H1 (cell line): ENCODE measurements around the gene TIMM10B. TPM values are rescaled to one million over a fixed set of nuclear protein-coding genes. Genes with fewer than 3 reads are reported as not detected.

ENCODE experiments used
- CTCF ChIA-PET: fragments of 300-600 bp; sonication (Branson Sonifier 250); formaldehyde crosslinking; loops from one replicate; lab custom pipeline; 2021; ENCODE audit not compliant: partially characterized antibody; lab: Charles Lee
- POLR2A ChIA-PET: fragments of 300-600 bp; sonication (Branson Sonifier 250); formaldehyde crosslinking; loops from one replicate; lab custom pipeline; 2021; ENCODE audit warnings: inconsistent platforms; ENCODE audit not compliant: partially characterized antibody; lab: Charles Lee
- DNase-seq, 2 experiments: peaks; one replicate each; pipeline versions ENCODE4 v3.0.0 to v3.0.0-alpha.2; 2010 to 2022; ENCODE audit warnings: low spot score in 2 of 2, low read depth in 1 of 2, mixed read lengths in 1 of 2
- FAIRE-seq: peaks from 2 replicates; lab custom pipeline; 2011; peaks lifted over from hg19 to GRCh38; lab: Jason Lieb, UNC
- H2AFZ ChIP-seq: 2 replicates; pipeline ENCODE4 v1.8.1; 2012; ENCODE audit warnings: low read length, inconsistent platforms
- H2AK5ac ChIP-seq: 2 replicates; pipeline ENCODE4 v1.6.1; 2013; ENCODE audit warnings: low read depth, low read length
- H2BK120ac ChIP-seq: replicated peaks from 2 replicates; pipeline ENCODE3; 2013; ENCODE audit warnings: low read depth, low read length, inconsistent platforms
- H2BK12ac ChIP-seq: 2 replicates; pipeline ENCODE4 v1.6.1; 2013; ENCODE audit warnings: low read depth, low read length
- H2BK15ac ChIP-seq: 2 replicates; pipeline ENCODE4 v1.6.1; 2013; ENCODE audit warnings: low read length
- H2BK20ac ChIP-seq: 2 replicates; pipeline ENCODE4 v1.6.1; 2013; ENCODE audit warnings: low read length
- H2BK5ac ChIP-seq: 2 replicates; pipeline ENCODE4 v1.6.1; 2013; ENCODE audit warnings: low read depth, low read length
- H3K14ac ChIP-seq: 2 replicates; pipeline ENCODE4 v1.6.1; 2013; ENCODE audit warnings: inconsistent platforms; ENCODE audit not compliant: insufficient read length
- H3K18ac ChIP-seq: 2 replicates; pipeline ENCODE4 v1.6.1; 2013; ENCODE audit warnings: low read length; ENCODE audit errors: extremely low read depth
- H3K23ac ChIP-seq: 2 replicates; pipeline ENCODE4 v1.6.1; 2013; ENCODE audit warnings: inconsistent platforms; ENCODE audit not compliant: insufficient read length
- H3K23me2 ChIP-seq: 2 replicates; pipeline ENCODE4 v1.6.1; 2013; ENCODE audit warnings: low read depth, low read length
- H3K27ac ChIP-seq: 2 replicates; pipeline ENCODE4 v1.6.1; 2011; ENCODE audit warnings: low read depth, low read length, inconsistent platforms
- H3K27me3 ChIP-seq, 4 experiments: replicated peaks in 1 of 4; 1 replicate in 1 of 4; 2 replicates in 3 of 4; pipeline versions ENCODE4 v1.6.1 to v1.8.1; 2011 to 2013; ENCODE audit warnings: low read length in 3 of 4, mild to moderate bottlenecking in 3 of 4, inconsistent platforms in 2 of 4, mixed read lengths in 2 of 4, moderate library complexity in 1 of 4; ENCODE audit not compliant: control insufficient read depth in 3 of 4, insufficient read depth in 3 of 4; ENCODE audit errors: extremely low read depth in 1 of 4
- H3K36me3 ChIP-seq, 4 experiments: 2 replicates each; pipeline versions ENCODE4 v1.6.1 to v1.8.1; 2011 to 2013; ENCODE audit warnings: mild to moderate bottlenecking in 4 of 4, low read length in 3 of 4, moderate library complexity in 2 of 4, control low read depth in 1 of 4, inconsistent platforms in 1 of 4; ENCODE audit not compliant: insufficient read depth in 4 of 4, control insufficient read depth in 2 of 4
- H3K4ac ChIP-seq: replicated peaks from 2 replicates; pipeline ENCODE3; 2013; ENCODE audit warnings: low read length, low read depth, mixed read lengths, inconsistent platforms; ENCODE audit not compliant: insufficient read length
- H3K4me1 ChIP-seq, 4 experiments: replicated peaks in 1 of 4; 1 replicate in 1 of 4; 2 replicates in 3 of 4; pipeline versions ENCODE4 v1.6.1 to v1.8.1; 2011 to 2013; ENCODE audit warnings: low read length in 3 of 4, inconsistent platforms in 2 of 4, mixed read lengths in 1 of 4; ENCODE audit not compliant: insufficient read depth in 4 of 4, control insufficient read depth in 3 of 4
- H3K4me2 ChIP-seq, 2 experiments: 2 replicates each; pipeline versions ENCODE4 v1.6.1 to v1.8.1; 2011 to 2013; ENCODE audit warnings: low read depth in 2 of 2, low read length in 2 of 2, control low read depth in 1 of 2, inconsistent platforms in 1 of 2, mild to moderate bottlenecking in 1 of 2; ENCODE audit not compliant: insufficient read depth in 1 of 2
- H3K4me3 ChIP-seq, 4 experiments: fragments of 200-600, 300-600 bp in 1 of 4; sonication (generic), shearing (Covaris generic), sonication (Bioruptor Twin) in 1 of 4; 2 replicates each; pipeline versions ENCODE4 v1.5.1 to v1.8.1; 2011 to 2016; ENCODE audit warnings: low read length in 4 of 4, low read depth in 3 of 4, control low read depth in 2 of 4, inconsistent platforms in 2 of 4, mild to moderate bottlenecking in 2 of 4, mixed read lengths in 1 of 4, moderate library complexity in 1 of 4; ENCODE audit not compliant: insufficient read depth in 2 of 4; ENCODE audit errors: extremely low read depth in 1 of 4
- H3K56ac ChIP-seq: replicated peaks from 2 replicates; pipeline ENCODE3; 2013; ENCODE audit warnings: low read depth, mild to moderate bottlenecking, mixed read lengths, low read length, inconsistent platforms; ENCODE audit not compliant: insufficient read length
- H3K79me1 ChIP-seq: 2 replicates; pipeline ENCODE4 v1.6.1; 2013; ENCODE audit warnings: low read depth, low read length, control low read depth
- H3K79me2 ChIP-seq, 2 experiments: 2 replicates each; pipeline versions ENCODE4 v1.6.1 to v1.8.1; 2012 to 2013; ENCODE audit warnings: low read length in 2 of 2, mild to moderate bottlenecking in 2 of 2, inconsistent platforms in 1 of 2; ENCODE audit not compliant: insufficient read depth in 2 of 2, control insufficient read depth in 1 of 2
- H3K9ac ChIP-seq, 4 experiments: replicated peaks in 1 of 4; 1 replicate in 1 of 4; 2 replicates in 3 of 4; pipeline versions ENCODE4 v1.6.1 to v1.8.1; 2011 to 2013; ENCODE audit warnings: low read depth in 3 of 4, low read length in 3 of 4, control low read depth in 2 of 4, mild to moderate bottlenecking in 2 of 4, moderate library complexity in 2 of 4, inconsistent platforms in 1 of 4; ENCODE audit errors: extremely low read depth in 1 of 4
- H3K9me3 ChIP-seq, 2 experiments: 2 replicates each; pipeline versions ENCODE4 v1.6.1 to v1.8.1; 2012 to 2013; ENCODE audit warnings: mild to moderate bottlenecking in 2 of 2, moderate library complexity in 2 of 2, control low read depth in 1 of 2, inconsistent platforms in 1 of 2, low read depth in 1 of 2, low read length in 1 of 2, mixed read lengths in 1 of 2; ENCODE audit not compliant: insufficient read depth in 2 of 2
- H4K20me1 ChIP-seq, 2 experiments: replicated peaks in 1 of 2; 2 replicates each; pipeline versions ENCODE3 to v1.8.1; 2011 to 2013; ENCODE audit warnings: inconsistent platforms in 2 of 2, low read length in 2 of 2, mild to moderate bottlenecking in 1 of 2; ENCODE audit not compliant: insufficient read depth in 2 of 2, control insufficient read depth in 1 of 2
- H4K5ac ChIP-seq: 2 replicates; pipeline ENCODE4 v1.6.1; 2013; ENCODE audit warnings: low read length, low read depth, mixed read lengths, inconsistent platforms; ENCODE audit not compliant: insufficient read length
- H4K8ac ChIP-seq: 2 replicates; pipeline ENCODE4 v1.8.0; 2013; ENCODE audit warnings: mild to moderate bottlenecking, moderate library complexity, low read length, inconsistent platforms; ENCODE audit not compliant: insufficient read depth; ENCODE audit errors: extremely low read depth
- H4K91ac ChIP-seq: replicated peaks from 2 replicates; pipeline ENCODE3; 2013; ENCODE audit warnings: low read length, mixed read lengths, inconsistent platforms; ENCODE audit not compliant: insufficient read length
- ATF2 ChIP-seq: IDR thresholded peaks from 2 replicates; pipeline ENCODE4 v1.6.1; 2012; ENCODE audit warnings: low read length, inconsistent platforms
- CBX8 ChIP-seq: fragments of 300-800, 300-1000 bp; sonication (generic); IDR thresholded peaks from 2 replicates; pipeline ENCODE4 v1.7.1; 2016; ENCODE audit warnings: low read depth, low read length, borderline replicate concordance
- CHD1 ChIP-seq: IDR thresholded peaks from 2 replicates; pipeline ENCODE4 v1.6.1; 2012; ENCODE audit warnings: low read depth, low read length, improper control_type of control experiment
- EP300 ChIP-seq, 2 experiments: IDR thresholded peaks; 1 replicate in 1 of 2; 2 replicates in 1 of 2; pipeline ENCODE4 v1.6.1; 2011 to 2012; ENCODE audit warnings: low read depth in 2 of 2, low read length in 2 of 2, mild to moderate bottlenecking in 2 of 2, borderline replicate concordance in 1 of 2, inconsistent platforms in 1 of 2, moderate library complexity in 1 of 2
- EZH2 ChIP-seq: fragments of 200-600 bp; sonication (generic); IDR thresholded peaks from 2 replicates; pipeline ENCODE4 v1.7.1; 2012; ENCODE audit warnings: low read depth, mild to moderate bottlenecking, moderate library complexity, low read length, inconsistent platforms; ENCODE audit not compliant: severe bottlenecking
- FOSL1 ChIP-seq: IDR thresholded peaks from 2 replicates; pipeline ENCODE4 v1.6.1; 2011; ENCODE audit warnings: mild to moderate bottlenecking, low read depth, low read length, moderate library complexity; ENCODE audit not compliant: insufficient read depth
- HDAC2 ChIP-seq, 2 experiments: fragments of 300-600 bp in 1 of 2; sonication (generic) in 1 of 2; IDR thresholded peaks; 2 replicates each; pipeline ENCODE4 v1.6.1; 2011 to 2012; ENCODE audit warnings: low read depth in 2 of 2, low read length in 2 of 2, mild to moderate bottlenecking in 2 of 2, moderate library complexity in 2 of 2, borderline replicate concordance in 1 of 2, inconsistent platforms in 1 of 2
- KDM5A ChIP-seq: fragments of 200-600 bp; IDR thresholded peaks from 2 replicates; pipeline ENCODE4 v1.7.1; 2012; ENCODE audit warnings: mild to moderate bottlenecking, low read length, inconsistent platforms, mixed read lengths
- POLR2A ChIP-seq, 2 experiments: IDR thresholded peaks; 1 replicate in 1 of 2; 2 replicates in 1 of 2; pipeline ENCODE4 v1.6.1; 2011; ENCODE audit warnings: low read depth in 2 of 2, low read length in 2 of 2, mild to moderate bottlenecking in 2 of 2; ENCODE audit errors: control extremely low read depth in 1 of 2
- RBBP5 ChIP-seq: IDR thresholded peaks from 2 replicates; pipeline ENCODE4 v1.7.1; 2012; ENCODE audit warnings: low read depth, mild to moderate bottlenecking, inconsistent platforms, low read length, moderate library complexity, borderline replicate concordance
- SP2 ChIP-seq: IDR thresholded peaks from 2 replicates; pipeline ENCODE4 v1.6.1; 2012; ENCODE audit warnings: mild to moderate bottlenecking, low read length, inconsistent platforms
- SUZ12 ChIP-seq: fragments of 200-600 bp; sonication (generic); IDR thresholded peaks from 2 replicates; pipeline ENCODE4 v1.6.1; 2012; ENCODE audit warnings: mild to moderate bottlenecking, inconsistent platforms, low read length, moderate library complexity, mixed read lengths
- WGBS, 2 experiments: shearing (Covaris generic) in 1 of 2; methylation state at CpG; one replicate each; pipeline versions ENCODE4 v1.1.6 to v1.1.7; 2013 to 2015; ENCODE audit warnings: low lambda C conversion rate in 2 of 2, mixed read lengths in 2 of 2, inconsistent platforms in 1 of 2, low coverage in 1 of 2, missing lambda C conversion rate in 1 of 2; ENCODE audit not compliant: insufficient replicate concordance in 2 of 2, insufficient coverage in 1 of 2, insufficient read length in 1 of 2; ENCODE audit errors: extremely low coverage in 1 of 2, missing lambda C conversion rate in 1 of 2; 5-methylcytosine and 5-hydroxymethylcytosine counted together
- polyA plus RNA-seq, 7 experiments: library from polyadenylated mRNA; depleted of rRNA in 3 of 7; stranded (reverse) in 5 of 7; unstranded in 2 of 7; fragments of >200 nt in 5 of 7; fragments of 200-250 nt in 2 of 7; gene quantifications; 1 replicate in 5 of 7; 2 replicates in 1 of 7; 4 replicates in 1 of 7; pipeline versions ENCODE4 v1.2.1 to v1.2.3, GENCODE V29; 2011 to 2013; ENCODE audit warnings: missing spikeins in 2 of 7, mixed read lengths in 2 of 7
- total RNA-seq: library from RNA; stranded (reverse); fragmentation: NEBNext Ultra II Directional; extraction: Animal tissue kit (Norgen Biotek cat#: 25700); gene quantifications from 2 replicates; pipeline ENCODE4 v1.2.1, GENCODE V29; 2021

The TIMM10B gene
- total and polyA plus RNA-seq, 2 of the 8 experiments (the other 6 are each of a cell fraction or from before 2014, with no cell fraction given): 38.2 to 47.8 TPM

- H4K91ac ChIP-seq: no peak overlapping the region
- no peaks in the 10 kb centered on the region for H4K20me1 ChIP-seq
- 92% methylated on average over 2 of the region's 2 CpGs; no CpG with 5 or more reads in 1 of the 2 experiments for WGBS, 2 experiments
- H3K4me1 ChIP-seq: no peaks in the 10 kb centered on the region
- H2BK12ac ChIP-seq: no peak overlapping the region
- no peaks in the 10 kb centered on the region for H3K23me2 ChIP-seq
- H3K27me3 ChIP-seq: no peaks in the 10 kb centered on the region
- H3K79me2 ChIP-seq: no peaks in the 10 kb centered on the region
- ChIA-PET CTCF (interaction anchor here (0.6 to 6.7 kb wide), 62 partner anchors 12 to 227 kb away, joined by 3 to 64 read pairs (median 4); partner anchors contain the start of genes ARFIP2, DNHD1, ILK and MRPL17), POLR2A (interaction anchor here (0.6 to 1.5 kb wide), 8 partner anchors 9 to 159 kb away, joined by 3 to 4 read pairs (median 3); partner anchors contain the start of genes DNHD1, MRPL17 and TAF10)
- no peak overlapping the region for H2AFZ ChIP-seq
- no peak overlapping the region for H2BK5ac ChIP-seq
- FAIRE-seq (no peak), DNase-seq (no peak)
- no peak overlapping the region for H4K5ac ChIP-seq
- H2BK15ac ChIP-seq: no peak overlapping the region
- H3K23ac ChIP-seq: no peak overlapping the region
- no peak overlapping the region for H3K4ac ChIP-seq
- H3K27ac ChIP-seq: no peak overlapping the region
- no peak overlapping the region for H3K56ac ChIP-seq
- no peak overlapping the region for H4K8ac ChIP-seq
- H3K36me3 ChIP-seq: peaks cover 0 to 3% (median under 1%) of the 10 kb centered on the region in 4 experiments; a peak in 2 of 8 replicates
- no peak overlapping the region for H3K18ac ChIP-seq
- no peak overlapping the region for H3K14ac ChIP-seq
- no peak overlapping the region for H3K9ac ChIP-seq
- H3K4me2 ChIP-seq: no peak overlapping the region
- H2AK5ac ChIP-seq: no peak overlapping the region
- no peak overlapping the region for H3K4me3 ChIP-seq
- H3K79me1 ChIP-seq: no peaks in the 10 kb centered on the region
- no peaks in the 10 kb centered on the region for H3K9me3 ChIP-seq
- H2BK120ac ChIP-seq: no peak overlapping the region
- H2BK20ac ChIP-seq: no peak overlapping the region
- no peak for TF ChIP-seq CBX8
- no peak for TF ChIP-seq KDM5A
- no peak for TF ChIP-seq SP2
- TF ChIP-seq SUZ12: no peak
- TF ChIP-seq FOSL1: no peak
- no peak for TF ChIP-seq HDAC2 (IDR thresholded peaks at IDR 0.05; ENCODE audit: borderline replicate concordance in 1 of 2, low read depth in 2 of 2, low read length in 2 of 2)
- TF ChIP-seq EZH2: no peak
- TF ChIP-seq RBBP5: no peak
- TF ChIP-seq POLR2A (IDR thresholded peaks at IDR 0.05; ENCODE audit: control extremely low read depth in 1 of 2, low read depth in 2 of 2, low read length in 2 of 2): no peak
- no peak for TF ChIP-seq CHD1
- TF ChIP-seq EP300 (IDR thresholded peaks at IDR 0.05; ENCODE audit: borderline replicate concordance in 1 of 2, low read depth in 2 of 2, low read length in 2 of 2): no peak
- no peak for TF ChIP-seq ATF2
Observed at GRCh38 chr11:6530848-6531247, 49.5 kb downstream of the TIMM10B start.
